Suprapubic skin (tissue), 3 donors: ENCODE results near the gene ALG6.

ENCODE experiments used
- POLR2A ChIP-seq, 2 donors: fragments of 450-650 bp; IDR thresholded peaks; one replicate each; pipeline ENCODE4 v1.6.1; 2017; ENCODE audit warnings: antibody characterized with exemption in 2 of 2, mild to moderate bottlenecking in 2 of 2, moderate library complexity in 2 of 2
- TF ChIP-seq, protein P1 (sequence below), 2 donors: fragments of 200-600 bp in 1 of 2; fragments of 450-650 bp in 1 of 2; sonication (generic) in 1 of 2; IDR thresholded peaks; one replicate each; pipeline ENCODE4 v1.5.1; 2016 to 2019; ENCODE audit warnings: antibody characterized with exemption in 2 of 2, mild to moderate bottlenecking in 1 of 2, moderate library complexity in 1 of 2

- TF ChIP-seq, protein P1, sequence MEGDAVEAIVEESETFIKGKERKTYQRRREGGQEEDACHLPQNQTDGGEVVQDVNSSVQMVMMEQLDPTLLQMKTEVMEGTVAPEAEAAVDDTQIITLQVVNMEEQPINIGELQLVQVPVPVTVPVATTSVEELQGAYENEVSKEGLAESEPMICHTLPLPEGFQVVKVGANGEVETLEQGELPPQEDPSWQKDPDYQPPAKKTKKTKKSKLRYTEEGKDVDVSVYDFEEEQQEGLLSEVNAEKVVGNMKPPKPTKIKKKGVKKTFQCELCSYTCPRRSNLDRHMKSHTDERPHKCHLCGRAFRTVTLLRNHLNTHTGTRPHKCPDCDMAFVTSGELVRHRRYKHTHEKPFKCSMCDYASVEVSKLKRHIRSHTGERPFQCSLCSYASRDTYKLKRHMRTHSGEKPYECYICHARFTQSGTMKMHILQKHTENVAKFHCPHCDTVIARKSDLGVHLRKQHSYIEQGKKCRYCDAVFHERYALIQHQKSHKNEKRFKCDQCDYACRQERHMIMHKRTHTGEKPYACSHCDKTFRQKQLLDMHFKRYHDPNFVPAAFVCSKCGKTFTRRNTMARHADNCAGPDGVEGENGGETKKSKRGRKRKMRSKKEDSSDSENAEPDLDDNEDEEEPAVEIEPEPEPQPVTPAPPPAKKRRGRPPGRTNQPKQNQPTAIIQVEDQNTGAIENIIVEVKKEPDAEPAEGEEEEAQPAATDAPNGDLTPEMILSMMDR (IDR thresholded peaks at IDR 0.05): no peak
- no peak for TF ChIP-seq POLR2A (IDR thresholded peaks at IDR 0.05)
Measured at GRCh38 chr1:63453232-63453631, 85.8 kb downstream of the ALG6 start.
